OCI-LY1 (cell line): Measurements from ENCODE around the gene CCL14.

ENCODE experiments used
- H2AFZ ChIP-seq: fragments of 200-600 bp; sonication (generic), shearing (Covaris generic); 2 replicates; pipeline ENCODE4 v1.6.0; 2014; ENCODE audit warnings: antibody characterized with exemption, mild to moderate bottlenecking, low read length
- H3F3A ChIP-seq: fragments of 200-600 bp; sonication (generic), shearing (Covaris generic); 2 replicates; pipeline ENCODE4 v1.6.0; 2014; ENCODE audit warnings: mild to moderate bottlenecking, antibody characterized with exemption, low read length, moderate library complexity; ENCODE audit not compliant: insufficient read depth
- H3K27ac ChIP-seq: fragments of 200-600 bp; sonication (generic); 2 replicates; pipeline ENCODE4 v1.5.1; 2014; ENCODE audit warnings: low read length, mixed run types, mild to moderate bottlenecking, low read depth; ENCODE audit not compliant: poor library complexity, severe bottlenecking
- H3K27me3 ChIP-seq: fragments of 200-600 bp; sonication (generic); 2 replicates; pipeline ENCODE4 v1.6.0; 2014; ENCODE audit warnings: antibody characterized with exemption, mild to moderate bottlenecking, low read length, moderate library complexity; ENCODE audit not compliant: insufficient read depth
- H3K36me3 ChIP-seq: fragments of 200-600 bp; sonication (generic); 2 replicates; pipeline ENCODE4 v1.6.1; 2014; ENCODE audit warnings: mild to moderate bottlenecking, antibody characterized with exemption, low read length, moderate library complexity, mixed read lengths; ENCODE audit not compliant: insufficient read depth
- H3K4me1 ChIP-seq: fragments of 200-600 bp; sonication (generic); 2 replicates; pipeline ENCODE4 v1.5.1; 2014; ENCODE audit warnings: mild to moderate bottlenecking, low read length, moderate library complexity; ENCODE audit not compliant: insufficient read depth, severe bottlenecking
- H3K4me2 ChIP-seq: fragments of 200-600 bp; sonication (generic), shearing (Covaris generic); 2 replicates; pipeline ENCODE4 v1.6.1; 2014; ENCODE audit warnings: low read length
- H3K4me3 ChIP-seq: fragments of 200-600 bp; sonication (generic); 2 replicates; pipeline ENCODE4 v1.5.1; 2014; ENCODE audit warnings: low read length, low read depth, mild to moderate bottlenecking, mixed read lengths; ENCODE audit not compliant: poor library complexity, severe bottlenecking
- H3K79me2 ChIP-seq: fragments of 200-600 bp; shearing (Covaris generic); 2 replicates; pipeline ENCODE4 v1.6.1; 2016; ENCODE audit warnings: mixed run types, low read length, mixed read lengths; ENCODE audit not compliant: insufficient read depth
- H3K9ac ChIP-seq: fragments of 200-600 bp; sonication (generic), shearing (Covaris generic); 2 replicates; pipeline ENCODE4 v1.6.1; 2014; ENCODE audit warnings: mild to moderate bottlenecking, low read length, mixed read lengths
- H3K9me2 ChIP-seq: fragments of 200-600 bp; sonication (generic), shearing (Covaris generic); 2 replicates; pipeline ENCODE4 v1.6.1; 2014; ENCODE audit warnings: low read depth, mild to moderate bottlenecking, low read length, mixed read lengths
- H3K9me3 ChIP-seq: fragments of 200-600 bp; shearing (Covaris generic); 2 replicates; pipeline ENCODE4 v1.6.1; 2014; ENCODE audit warnings: low read length, mixed read lengths
- H4K20me1 ChIP-seq: fragments of 200-600 bp; sonication (generic), shearing (Covaris generic); 2 replicates; pipeline ENCODE4 v1.6.0; 2016; ENCODE audit warnings: mild to moderate bottlenecking, low read length; ENCODE audit not compliant: insufficient read depth
- CTCF ChIP-seq: fragments of 200-600 bp; sonication (generic), shearing (Covaris generic); IDR thresholded peaks from 2 replicates; pipeline ENCODE4 v1.5.1; 2017; ENCODE audit warnings: mild to moderate bottlenecking, antibody characterized with exemption, low read length, moderate library complexity, mixed read lengths
- EZH2 ChIP-seq: fragments of 200-600 bp; sonication (generic), shearing (Covaris generic); IDR thresholded peaks from 2 replicates; pipeline ENCODE4 v1.8.0; 2017; ENCODE audit warnings: borderline replicate concordance, mixed run types, mild to moderate bottlenecking, antibody characterized with exemption, low read length, moderate library complexity, mixed read lengths

The CCL14 gene

GRCh38 chr17:35934760-35935159 lies 51.8 kb downstream of the CCL14 start:
- Histone ChIP-seq H3K4me2 (no peak overlapping the region), H3K27ac (no peak overlapping the region), H3K79me2 (no peaks in the 10 kb centered on the region), H3K9me3 (no peaks in the 10 kb centered on the region), H3K27me3 (no peaks in the 10 kb centered on the region), H3K4me3 (no peak overlapping the region), H3F3A (no peaks in the 10 kb centered on the region), H3K36me3 (no peaks in the 10 kb centered on the region), H3K9ac (no peak overlapping the region), H3K9me2 (no peaks in the 10 kb centered on the region), H2AFZ (no peak overlapping the region), H3K4me1 (peaks cover 12% of the 10 kb centered on the region), H4K20me1 (no peaks in the 10 kb centered on the region)
- TF ChIP-seq EZH2, result no peak
- no peak for TF ChIP-seq CTCF
